Fibroblast of lung (primary cell): ENCODE data around the gene KIAA1958. TPM values are rescaled to one million over a fixed set of nuclear protein-coding genes. Genes with fewer than 3 reads are reported as not detected.
A peak's percentile ranks its signal among the peaks of the same experiment; 100 is the strongest.

Experiments used
- DNase-seq, 2 donors: peaks; one replicate each; pipeline versions ENCODE4 v3.0.0 to v3.0.0-alpha.2; 2010; ENCODE audit warnings: low read depth in 2 of 2
- H2AFZ ChIP-seq: 2 replicates; pipeline ENCODE4 v1.5.1; 2012; ENCODE audit warnings: low read length, control low read depth, inconsistent platforms
- H3K27ac ChIP-seq: 2 replicates; pipeline ENCODE4 v1.5.1; 2011; ENCODE audit warnings: low read length, control low read depth; ENCODE audit not compliant: insufficient read depth
- H3K27me3 ChIP-seq: 2 replicates; pipeline ENCODE4 v1.5.1; 2011; ENCODE audit warnings: mild to moderate bottlenecking, low read length; ENCODE audit not compliant: control insufficient read depth, insufficient read depth
- H3K36me3 ChIP-seq: 2 replicates; pipeline ENCODE4 v1.5.1; 2011; ENCODE audit warnings: low read length; ENCODE audit not compliant: control insufficient read depth, insufficient read depth
- H3K4me1 ChIP-seq: 2 replicates; pipeline ENCODE4 v1.5.1; 2011; ENCODE audit warnings: low read length; ENCODE audit not compliant: control insufficient read depth, insufficient read depth; ENCODE audit errors: extremely low read depth
- H3K4me2 ChIP-seq: 2 replicates; pipeline ENCODE4 v1.5.1; 2011; ENCODE audit warnings: low read length, control low read depth; ENCODE audit not compliant: insufficient read depth; ENCODE audit errors: extremely low read depth
- H3K4me3 ChIP-seq, 4 experiments: fragments of 200-600 bp in 1 of 4; sonication (generic) in 1 of 4; replicated peaks in 1 of 4; 2 replicates each; pipeline ENCODE4 v1.5.1; 2011 to 2016; ENCODE audit warnings: low read length in 4 of 4, low read depth in 3 of 4, mild to moderate bottlenecking in 3 of 4, control low read depth in 2 of 4, inconsistent platforms in 1 of 4, mixed read lengths in 1 of 4; ENCODE audit not compliant: insufficient read depth in 1 of 4; ENCODE audit errors: control extremely low read depth in 1 of 4
- H3K79me2 ChIP-seq: 2 replicates; pipeline ENCODE4 v1.5.1; 2012; ENCODE audit warnings: mild to moderate bottlenecking, low read length, inconsistent platforms; ENCODE audit not compliant: control insufficient read depth, insufficient read depth
- H3K9ac ChIP-seq: 2 replicates; pipeline ENCODE4 v1.5.1; 2011; ENCODE audit warnings: mild to moderate bottlenecking, low read length, control low read depth; ENCODE audit not compliant: insufficient read depth
- H3K9me3 ChIP-seq: 2 replicates; pipeline ENCODE4 v1.5.1; 2012; ENCODE audit warnings: low read depth, low read length; ENCODE audit not compliant: control insufficient read depth, insufficient read depth
- H4K20me1 ChIP-seq: 2 replicates; pipeline ENCODE4 v1.5.1; 2011; ENCODE audit warnings: low read length; ENCODE audit not compliant: control insufficient read depth, insufficient read depth; ENCODE audit errors: extremely low read depth
- CTCF ChIP-seq, 2 donors: IDR thresholded peaks in 1 of 2; conservative IDR thresholded peaks in 1 of 2; 1 replicate in 1 of 2; 2 replicates in 1 of 2; pipeline ENCODE4 v1.5.1; 2011 to 2012; ENCODE audit warnings: low read length in 2 of 2, control low read depth in 1 of 2, inconsistent platforms in 1 of 2, low read depth in 1 of 2, mild to moderate bottlenecking in 1 of 2
- EZH2 ChIP-seq: IDR thresholded peaks from 2 replicates; pipeline ENCODE4 v1.5.1; 2012; ENCODE audit warnings: low read length, control low read depth, mild to moderate bottlenecking; ENCODE audit errors: missing control alignments
- polyA plus RNA-seq, 2 donors: library from polyadenylated mRNA; depleted of rRNA in 1 of 2; stranded (reverse) in 1 of 2; unstranded in 1 of 2; fragments of >200 nt; gene quantifications; 2 replicates each; pipeline ENCODE4 v1.2.1, GENCODE V29; 2011 to 2012; ENCODE audit warnings: missing spikeins in 1 of 2
- total RNA-seq: library from RNA; depleted of rRNA; stranded (reverse); fragments of >200 nt; gene quantifications from 2 replicates; pipeline ENCODE4 v1.2.1, GENCODE V29; 2014

KIAA1958 gene
- total and polyA plus RNA-seq, 2 donors (not counting 1 experiment from before 2014, with no cell fraction given), result 0.75 to 3.0 TPM

DNA sequence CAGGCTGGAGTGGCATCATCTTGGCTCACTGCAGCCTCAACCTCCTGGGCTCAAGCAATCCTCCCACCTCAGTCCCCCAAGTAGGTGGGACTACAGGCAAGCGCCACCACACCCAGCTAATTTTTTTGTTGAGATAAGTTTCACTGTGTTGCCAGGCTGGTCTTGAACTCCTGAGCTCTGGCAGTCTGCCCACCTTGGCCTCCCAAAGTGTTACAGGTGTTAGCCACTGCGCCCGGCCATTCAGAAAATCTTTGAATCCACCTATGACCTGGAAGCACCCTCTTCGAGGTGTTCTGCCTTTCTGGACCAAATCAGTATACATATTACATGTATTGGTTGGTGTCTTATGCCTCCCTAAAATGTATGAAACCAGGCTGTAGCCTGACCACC is 61.4 kb downstream of the KIAA1958 start:
- no peaks in the 10 kb centered on the region for H3K9me3 ChIP-seq
- H2AFZ ChIP-seq, result no peak overlapping the region
- H3K4me3 ChIP-seq, result no peak overlapping the region
- H3K4me2 ChIP-seq, result no peak overlapping the region
- TF ChIP-seq CTCF (conservative IDR thresholded peaks at IDR 0.05 in 1 of 2, IDR thresholded peaks at IDR 0.05 in 1 of 2; ENCODE audit: low read depth in 1 of 2, low read length in 2 of 2) (no peak), EZH2 (no peak)
- no peaks in the 10 kb centered on the region for H3K79me2 ChIP-seq
- H3K9ac ChIP-seq, result no peak overlapping the region
- H4K20me1 ChIP-seq, result no peaks in the 10 kb centered on the region
- DNase-seq, result no peak
- no peak overlapping the region for H3K27ac ChIP-seq
- H3K4me1 ChIP-seq, result peaks cover 2% of the 10 kb centered on the region
- H3K36me3 ChIP-seq, result no peaks in the 10 kb centered on the region
- H3K27me3 ChIP-seq, result no peaks in the 10 kb centered on the region

- Histone ChIP-seq H3K27ac (no peak overlapping the region), H3K36me3 (no peaks in the 10 kb centered on the region), H3K4me3 (no peak overlapping the region), H3K4me1 (peaks cover 2% of the 10 kb centered on the region), H3K27me3 (no peaks in the 10 kb centered on the region), H2AFZ (no peak overlapping the region), H3K9me3 (no peaks in the 10 kb centered on the region), H4K20me1 (no peaks in the 10 kb centered on the region), H3K4me2 (peak overlapping the region; percentile 17), H3K9ac (no peak overlapping the region), H3K79me2 (no peaks in the 10 kb centered on the region)
- DNase-seq, result peak; percentile 34 to 47
- no peak for TF ChIP-seq EZH2
- no peak for TF ChIP-seq CTCF (conservative IDR thresholded peaks at IDR 0.05 in 1 of 2, IDR thresholded peaks at IDR 0.05 in 1 of 2; ENCODE audit: low read depth in 1 of 2, low read length in 2 of 2)
Observed at GRCh38 chr9:112548836-112549595, 62.4 kb downstream of the KIAA1958 start.

- Histone ChIP-seq H3K27me3 (no peaks in the 10 kb centered on the region), H3K9me3 (no peaks in the 10 kb centered on the region), H2AFZ (no peak overlapping the region), H3K4me1 (peaks cover 2% of the 10 kb centered on the region), H3K9ac (no peak overlapping the region), H3K4me2 (no peak overlapping the region), H3K27ac (no peak overlapping the region), H4K20me1 (no peaks in the 10 kb centered on the region), H3K36me3 (no peaks in the 10 kb centered on the region), H3K4me3 (no peak overlapping the region), H3K79me2 (no peaks in the 10 kb centered on the region)
- no peak for DNase-seq
- TF ChIP-seq EZH2 (no peak), CTCF (conservative IDR thresholded peaks at IDR 0.05 in 1 of 2, IDR thresholded peaks at IDR 0.05 in 1 of 2; ENCODE audit: low read depth in 1 of 2, low read length in 2 of 2) (no peak)
Observed at GRCh38 chr9:112550531-112550930, 63.9 kb downstream of the KIAA1958 start.
